Lower leg skin (tissue), 3 donors: Measurements from ENCODE around the gene FAM72A.
"Not testable (repeated sequence)": the region's sequence is repeated elsewhere in the genome, so short reads cannot be mapped to it uniquely, and the experiment has no call there.

Experiments used
- CTCF ChIP-seq, 3 donors: fragments of 450-650 bp; IDR thresholded peaks; one replicate each; pipeline ENCODE4 v1.5.1; 2016; ENCODE audit warnings: antibody characterized with exemption in 3 of 3, mild to moderate bottlenecking in 3 of 3, moderate library complexity in 2 of 3
- POLR2A ChIP-seq, 2 donors: fragments of 450-650 bp; IDR thresholded peaks; one replicate each; pipeline ENCODE4 v1.6.1; 2016 to 2017; ENCODE audit warnings: antibody characterized with exemption in 2 of 2, mild to moderate bottlenecking in 1 of 2, moderate library complexity in 1 of 2

GRCh38 chr1:206169794-206170193 lies 32.8 kb downstream of the FAM72A start:
- not testable (repeated sequence) for TF ChIP-seq CTCF, POLR2A (IDR thresholded peaks at IDR 0.05)
